Fibroblast of lung (primary cell): ENCODE measurements around the gene ZNF521. TPM values are rescaled to one million over a fixed set of nuclear protein-coding genes. Genes with fewer than 3 reads are reported as not detected.

Experiments
- DNase-seq, 2 donors: peaks; one replicate each; pipeline versions ENCODE4 v3.0.0 to v3.0.0-alpha.2; 2010; ENCODE audit warnings: low read depth in 2 of 2
- H2AFZ ChIP-seq: 2 replicates; pipeline ENCODE4 v1.5.1; 2012; ENCODE audit warnings: low read length, control low read depth, inconsistent platforms
- H3K27ac ChIP-seq: 2 replicates; pipeline ENCODE4 v1.5.1; 2011; ENCODE audit warnings: low read length, control low read depth; ENCODE audit not compliant: insufficient read depth
- H3K27me3 ChIP-seq: 2 replicates; pipeline ENCODE4 v1.5.1; 2011; ENCODE audit warnings: mild to moderate bottlenecking, low read length; ENCODE audit not compliant: control insufficient read depth, insufficient read depth
- H3K36me3 ChIP-seq: 2 replicates; pipeline ENCODE4 v1.5.1; 2011; ENCODE audit warnings: low read length; ENCODE audit not compliant: control insufficient read depth, insufficient read depth
- H3K4me1 ChIP-seq: 2 replicates; pipeline ENCODE4 v1.5.1; 2011; ENCODE audit warnings: low read length; ENCODE audit not compliant: control insufficient read depth, insufficient read depth; ENCODE audit errors: extremely low read depth
- H3K4me2 ChIP-seq: 2 replicates; pipeline ENCODE4 v1.5.1; 2011; ENCODE audit warnings: low read length, control low read depth; ENCODE audit not compliant: insufficient read depth; ENCODE audit errors: extremely low read depth
- H3K4me3 ChIP-seq, 4 experiments: fragments of 200-600 bp in 1 of 4; sonication (generic) in 1 of 4; replicated peaks in 1 of 4; 2 replicates each; pipeline ENCODE4 v1.5.1; 2011 to 2016; ENCODE audit warnings: low read length in 4 of 4, low read depth in 3 of 4, mild to moderate bottlenecking in 3 of 4, control low read depth in 2 of 4, inconsistent platforms in 1 of 4, mixed read lengths in 1 of 4; ENCODE audit not compliant: insufficient read depth in 1 of 4; ENCODE audit errors: control extremely low read depth in 1 of 4
- H3K79me2 ChIP-seq: 2 replicates; pipeline ENCODE4 v1.5.1; 2012; ENCODE audit warnings: mild to moderate bottlenecking, low read length, inconsistent platforms; ENCODE audit not compliant: control insufficient read depth, insufficient read depth
- H3K9ac ChIP-seq: 2 replicates; pipeline ENCODE4 v1.5.1; 2011; ENCODE audit warnings: mild to moderate bottlenecking, low read length, control low read depth; ENCODE audit not compliant: insufficient read depth
- H3K9me3 ChIP-seq: 2 replicates; pipeline ENCODE4 v1.5.1; 2012; ENCODE audit warnings: low read depth, low read length; ENCODE audit not compliant: control insufficient read depth, insufficient read depth
- H4K20me1 ChIP-seq: 2 replicates; pipeline ENCODE4 v1.5.1; 2011; ENCODE audit warnings: low read length; ENCODE audit not compliant: control insufficient read depth, insufficient read depth; ENCODE audit errors: extremely low read depth
- CTCF ChIP-seq, 2 donors: IDR thresholded peaks in 1 of 2; conservative IDR thresholded peaks in 1 of 2; 1 replicate in 1 of 2; 2 replicates in 1 of 2; pipeline ENCODE4 v1.5.1; 2011 to 2012; ENCODE audit warnings: low read length in 2 of 2, control low read depth in 1 of 2, inconsistent platforms in 1 of 2, low read depth in 1 of 2, mild to moderate bottlenecking in 1 of 2
- EZH2 ChIP-seq: IDR thresholded peaks from 2 replicates; pipeline ENCODE4 v1.5.1; 2012; ENCODE audit warnings: low read length, control low read depth, mild to moderate bottlenecking; ENCODE audit errors: missing control alignments
- polyA plus RNA-seq, 2 donors: library from polyadenylated mRNA; depleted of rRNA in 1 of 2; stranded (reverse) in 1 of 2; unstranded in 1 of 2; fragments of >200 nt; gene quantifications; 2 replicates each; pipeline ENCODE4 v1.2.1, GENCODE V29; 2011 to 2012; ENCODE audit warnings: missing spikeins in 1 of 2
- total RNA-seq: library from RNA; depleted of rRNA; stranded (reverse); fragments of >200 nt; gene quantifications from 2 replicates; pipeline ENCODE4 v1.2.1, GENCODE V29; 2014

ZNF521 gene
- total and polyA plus RNA-seq, 2 donors (not counting 1 experiment from before 2014, with no cell fraction given), result 25.2 to 43.6 TPM

- Histone ChIP-seq H3K79me2 (peaks cover 42% of the 10 kb centered on the region), H3K4me3 (no peak overlapping the region), H3K4me2 (no peak overlapping the region), H3K27ac (no peak overlapping the region), H3K36me3 (no peaks in the 10 kb centered on the region), H3K4me1 (peaks cover 12% of the 10 kb centered on the region), H3K9ac (no peak overlapping the region), H3K27me3 (no peaks in the 10 kb centered on the region), H2AFZ (no peak overlapping the region), H3K9me3 (no peaks in the 10 kb centered on the region), H4K20me1 (no peaks in the 10 kb centered on the region)
- no peak for TF ChIP-seq CTCF (conservative IDR thresholded peaks at IDR 0.05 in 1 of 2, IDR thresholded peaks at IDR 0.05 in 1 of 2; ENCODE audit: low read depth in 1 of 2, low read length in 2 of 2)
- no peak for TF ChIP-seq EZH2
- no peak for DNase-seq
These were observed 5.4 kb downstream of the ZNF521 start for GRCh38 chr18:25346561-25346960.

- Histone ChIP-seq H3K4me2 (peak overlapping the region; percentile 48), H3K36me3 (no peaks in the 10 kb centered on the region), H3K79me2 (peaks cover 39% of the 10 kb centered on the region), H4K20me1 (no peaks in the 10 kb centered on the region), H3K9ac (no peak overlapping the region), H3K27ac (no peak overlapping the region), H3K4me3 (peak overlapping the region in 1 of 4 experiments; percentile 19), H3K9me3 (no peaks in the 10 kb centered on the region), H3K4me1 (peaks cover 12% of the 10 kb centered on the region), H2AFZ (no peak overlapping the region), H3K27me3 (no peaks in the 10 kb centered on the region)
- DNase-seq, result peak; percentile 23 to 43
- TF ChIP-seq CTCF (conservative IDR thresholded peaks at IDR 0.05 in 1 of 2, IDR thresholded peaks at IDR 0.05 in 1 of 2; ENCODE audit: low read depth in 1 of 2, low read length in 2 of 2) (no peak), EZH2 (no peak)
These were observed 6.7 kb downstream of the ZNF521 start for GRCh38 chr18:25345081-25345866.

- Histone ChIP-seq H3K4me3 (no peak overlapping the region), H2AFZ (no peak overlapping the region), H3K27me3 (no peaks in the 10 kb centered on the region), H3K9ac (no peak overlapping the region), H3K4me2 (no peak overlapping the region), H3K4me1 (peaks cover 8% of the 10 kb centered on the region), H4K20me1 (no peaks in the 10 kb centered on the region), H3K9me3 (no peaks in the 10 kb centered on the region), H3K36me3 (no peaks in the 10 kb centered on the region), H3K27ac (no peak overlapping the region), H3K79me2 (peaks cover 20% of the 10 kb centered on the region)
- TF ChIP-seq CTCF (conservative IDR thresholded peaks at IDR 0.05 in 1 of 2, IDR thresholded peaks at IDR 0.05 in 1 of 2; ENCODE audit: low read depth in 1 of 2, low read length in 2 of 2), result no peak
- TF ChIP-seq EZH2, result no peak
- no peak for DNase-seq
These were observed 10.1 kb downstream of the ZNF521 start for GRCh38 chr18:25341831-25342230.
